Measurements from ENCODE around the gene SAT2. TPM values are rescaled to one million over a fixed set of nuclear protein-coding genes. Genes with fewer than 3 reads are reported as not detected.

SAT2 gene
- total RNA-seq, 3 donors from 2014 or later (not counting 1 experiment from before 2014, with no cell fraction given), result 63.0 to 71.6 (median 70.1) TPM

- peaks cover 9% of the 10 kb centered on the region for H3K9me3 ChIP-seq (ENCODE audit: control insufficient read depth, insufficient read depth, low read length)
- Mint-ChIP-seq H3K27ac (no peak overlapping the region), H3K4me1 (peaks cover 0 to 13% of the 10 kb centered on the region in 2 donors), H3K4me3 (no peak overlapping the region), H3K36me3 (peaks cover 12% of the 10 kb centered on the region), H3K9me3 (peaks cover 0 to 3% of the 10 kb centered on the region in 2 donors), H3K27me3 (ENCODE audit: low read depth in 2 of 2) (no peaks in the 10 kb centered on the region)
- no peaks in the 10 kb centered on the region for H3K27me3 ChIP-seq (ENCODE audit: control insufficient read depth, insufficient read depth, low read length)
- H3K36me3 ChIP-seq (ENCODE audit: control insufficient read depth, insufficient read depth, low read length), result peaks cover 61% of the 10 kb centered on the region
- peak in 1 of 2 donors; percentile 45 for DNase-seq
- H3K4me1 ChIP-seq (ENCODE audit: control insufficient read depth, insufficient read depth, low read length), result no peaks in the 10 kb centered on the region
- TF ChIP-seq, protein P1, sequence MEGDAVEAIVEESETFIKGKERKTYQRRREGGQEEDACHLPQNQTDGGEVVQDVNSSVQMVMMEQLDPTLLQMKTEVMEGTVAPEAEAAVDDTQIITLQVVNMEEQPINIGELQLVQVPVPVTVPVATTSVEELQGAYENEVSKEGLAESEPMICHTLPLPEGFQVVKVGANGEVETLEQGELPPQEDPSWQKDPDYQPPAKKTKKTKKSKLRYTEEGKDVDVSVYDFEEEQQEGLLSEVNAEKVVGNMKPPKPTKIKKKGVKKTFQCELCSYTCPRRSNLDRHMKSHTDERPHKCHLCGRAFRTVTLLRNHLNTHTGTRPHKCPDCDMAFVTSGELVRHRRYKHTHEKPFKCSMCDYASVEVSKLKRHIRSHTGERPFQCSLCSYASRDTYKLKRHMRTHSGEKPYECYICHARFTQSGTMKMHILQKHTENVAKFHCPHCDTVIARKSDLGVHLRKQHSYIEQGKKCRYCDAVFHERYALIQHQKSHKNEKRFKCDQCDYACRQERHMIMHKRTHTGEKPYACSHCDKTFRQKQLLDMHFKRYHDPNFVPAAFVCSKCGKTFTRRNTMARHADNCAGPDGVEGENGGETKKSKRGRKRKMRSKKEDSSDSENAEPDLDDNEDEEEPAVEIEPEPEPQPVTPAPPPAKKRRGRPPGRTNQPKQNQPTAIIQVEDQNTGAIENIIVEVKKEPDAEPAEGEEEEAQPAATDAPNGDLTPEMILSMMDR (IDR thresholded peaks at IDR 0.05), result peak; percentile 34
- no peak overlapping the region for H3K4me3 ChIP-seq (ENCODE audit: low read length)
- ATAC-seq, result no peak
- intact Hi-C loops (cut with micrococcal nuclease), result no loop called here
- H3K27ac ChIP-seq (ENCODE audit: low read length), result no peak overlapping the region
- WGBS (ENCODE audit: insufficient coverage), result 97% methylated on average over 2 of the region's 2 CpGs
Observed at GRCh38 chr17:7673239-7673638, 45.6 kb upstream of the SAT2 start.

DNA sequence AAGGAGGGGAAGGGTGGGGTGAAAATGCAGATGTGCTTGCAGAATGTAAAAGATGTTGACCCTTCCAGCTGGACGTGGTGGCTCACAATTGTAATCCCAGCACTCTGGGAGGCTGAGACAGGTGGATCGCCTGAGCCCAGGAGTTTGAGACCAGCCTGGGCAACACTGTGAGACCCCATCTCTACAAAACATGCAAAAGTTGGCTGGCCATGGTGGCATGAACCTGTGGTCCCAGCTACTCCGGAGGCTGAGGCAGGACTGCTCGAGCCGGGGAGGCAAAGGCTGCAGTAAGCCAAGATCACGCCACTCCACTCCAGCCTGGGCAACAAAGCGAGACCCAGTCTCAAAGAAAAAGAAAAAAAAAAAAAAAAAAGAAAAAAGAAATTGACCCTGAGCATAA lies 40.9 kb upstream of the SAT2 start:
- Histone ChIP-seq H3K27ac (ENCODE audit: low read length) (no peak overlapping the region), H3K27me3 (ENCODE audit: control insufficient read depth, insufficient read depth, low read length) (no peaks in the 10 kb centered on the region), H3K36me3 (ENCODE audit: control insufficient read depth, insufficient read depth, low read length) (peaks cover 49% of the 10 kb centered on the region), H3K4me3 (ENCODE audit: low read length) (no peak overlapping the region), H3K9me3 (ENCODE audit: control insufficient read depth, insufficient read depth, low read length) (peaks cover 4% of the 10 kb centered on the region), H3K4me1 (ENCODE audit: control insufficient read depth, insufficient read depth, low read length) (no peaks in the 10 kb centered on the region)
- 99% methylated on average over 7 of the region's 7 CpGs for WGBS (ENCODE audit: insufficient coverage)
- H3K27me3 Mint-ChIP-seq (ENCODE audit: low read depth in 2 of 2), result no peaks in the 10 kb centered on the region
- TF ChIP-seq, protein P1 (IDR thresholded peaks at IDR 0.05), result no peak
- peaks cover 5% of the 10 kb centered on the region for H3K36me3 Mint-ChIP-seq
- ATAC-seq (no peak), DNase-seq (no peak)
- intact Hi-C loops (cut with micrococcal nuclease), result no loop called here
- H3K4me1 Mint-ChIP-seq, result no peaks in the 10 kb centered on the region
- no peak overlapping the region for H3K4me3 Mint-ChIP-seq
- H3K27ac Mint-ChIP-seq, result no peak overlapping the region
- H3K9me3 Mint-ChIP-seq, result no peaks in the 10 kb centered on the region

DNA sequence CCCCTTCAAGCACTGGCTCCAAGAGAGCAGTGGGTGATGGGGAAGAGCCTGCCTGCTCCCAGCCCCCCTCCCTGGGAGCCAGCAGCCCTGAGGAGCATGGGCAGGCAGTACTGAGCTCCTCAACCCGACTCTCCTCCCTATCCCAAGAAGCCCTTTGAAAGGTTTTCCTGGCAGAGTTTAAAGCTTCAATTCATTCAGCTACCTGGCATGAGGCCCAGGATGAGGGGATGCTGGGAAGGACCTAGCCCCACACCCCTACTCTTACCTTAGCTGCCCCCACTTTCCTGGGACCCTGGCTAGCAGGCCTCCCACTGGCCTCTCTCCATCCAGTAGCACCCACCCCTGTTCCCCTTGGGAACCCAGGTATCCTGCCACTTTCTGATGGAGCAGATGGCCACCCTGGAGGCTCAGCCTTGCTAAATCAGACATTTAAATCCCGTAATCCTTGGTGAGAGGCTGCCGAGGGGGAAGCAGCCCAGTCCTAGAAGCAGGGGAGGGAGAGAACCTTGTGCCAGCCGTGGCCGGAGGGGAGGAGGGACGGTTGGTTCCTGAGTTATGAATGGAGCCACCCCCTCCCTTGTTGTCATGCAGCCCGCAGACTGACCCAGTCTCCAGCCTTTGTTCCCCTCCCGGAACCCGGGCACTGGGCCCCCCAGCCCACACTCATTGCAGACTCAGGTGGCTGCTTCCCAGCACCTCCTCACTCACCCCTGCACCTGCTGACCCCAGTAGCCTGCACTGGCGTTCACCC lies 40.2 kb upstream of the SAT2 start:
- Histone ChIP-seq H3K4me1 (ENCODE audit: control insufficient read depth, insufficient read depth, low read length) (no peaks in the 10 kb centered on the region), H3K36me3 (ENCODE audit: control insufficient read depth, insufficient read depth, low read length) (peaks cover 43% of the 10 kb centered on the region), H3K9me3 (ENCODE audit: control insufficient read depth, insufficient read depth, low read length) (no peaks in the 10 kb centered on the region), H3K27me3 (ENCODE audit: control insufficient read depth, insufficient read depth, low read length) (no peaks in the 10 kb centered on the region), H3K27ac (ENCODE audit: low read length) (no peak overlapping the region), H3K4me3 (ENCODE audit: low read length) (no peak overlapping the region)
- Mint-ChIP-seq H3K27me3 (ENCODE audit: low read depth in 2 of 2) (no peaks in the 10 kb centered on the region), H3K4me3 (no peak overlapping the region), H3K27ac (no peak overlapping the region), H3K4me1 (no peaks in the 10 kb centered on the region), H3K36me3 (no peaks in the 10 kb centered on the region), H3K9me3 (no peaks in the 10 kb centered on the region)
- WGBS (ENCODE audit: insufficient coverage), result 95% methylated on average over 10 of the region's 10 CpGs
- intact Hi-C loops (cut with micrococcal nuclease), result no loop called here
- DNase-seq (no peak), ATAC-seq (no peak)
- TF ChIP-seq, protein P1 (IDR thresholded peaks at IDR 0.05), result no peak

Data from natural killer cell (primary cell).